Activated T-cell treated with anti-CD3 and anti-CD28 coated beads, Interleukin-2, amount 50 U/mL, for 72 hours (primary cell): ENCODE results near the gene CYTH2. TPM values are rescaled to one million over a fixed set of nuclear protein-coding genes. Genes with fewer than 3 reads are reported as not detected.

Source experiments
- ATAC-seq, 2 donors: fragments of 150-1000 bp; cut with Tn5 transposase; replicated peaks in 1 of 2; 2 replicates each; pipeline ENCODE4 v1.10.0; 2021; ENCODE audit warnings: moderate library complexity in 2 of 2, mild to moderate bottlenecking in 1 of 2
- DNase-seq, 2 donors: peaks; one replicate each; pipeline ENCODE4 v3.0.0; 2021 to 2022; ENCODE audit warnings: mixed read lengths in 1 of 2
- H3K27ac Mint-ChIP-seq: one replicate; pipeline ENCODE4 v1.8.0; 2022; ENCODE audit warnings: mild to moderate bottlenecking, moderate library complexity, mixed read lengths
- H3K27me3 Mint-ChIP-seq: one replicate; pipeline ENCODE4 v1.8.0; 2022; ENCODE audit warnings: low read depth, mixed read lengths
- H3K36me3 Mint-ChIP-seq, 2 donors: one replicate each; pipeline ENCODE4 v1.8.0; 2022; ENCODE audit warnings: mixed read lengths in 2 of 2, mild to moderate bottlenecking in 1 of 2; ENCODE audit not compliant: insufficient read depth in 2 of 2
- H3K4me1 Mint-ChIP-seq: one replicate; pipeline ENCODE4 v1.8.0; 2022; ENCODE audit warnings: low read depth, mixed read lengths
- H3K4me3 Mint-ChIP-seq, 2 donors: one replicate each; pipeline ENCODE4 v1.8.0; 2022; ENCODE audit warnings: mild to moderate bottlenecking in 2 of 2, mixed read lengths in 2 of 2, moderate library complexity in 2 of 2
- H3K9me3 Mint-ChIP-seq, 2 donors: one replicate each; pipeline ENCODE4 v1.8.0; 2022; ENCODE audit warnings: mixed read lengths in 2 of 2
- total RNA-seq, 2 donors: library from RNA; stranded (reverse); gene quantifications; one replicate each; pipeline ENCODE4 v1.2.3, GENCODE V29; 2022

Gene CYTH2
- total RNA-seq, 2 donors from 2014 or later: 59.4 to 68.3 TPM

- peaks cover 11 to 20% of the 10 kb centered on the region in 2 donors for H3K36me3 Mint-ChIP-seq
- peaks cover 10 to 18% of the 10 kb centered on the region in 2 donors for H3K9me3 Mint-ChIP-seq
- H3K4me1 Mint-ChIP-seq: no peaks in the 10 kb centered on the region
- no peak overlapping the region for H3K4me3 Mint-ChIP-seq
- no peak for ATAC-seq
- H3K27me3 Mint-ChIP-seq: no peaks in the 10 kb centered on the region
- H3K27ac Mint-ChIP-seq: no peak overlapping the region
- DNase-seq: no peak
Observed at GRCh38 chr19:48529156-48529555, 60.0 kb downstream of the CYTH2 start.

- ATAC-seq: no peak
- peaks cover 11 to 15% of the 10 kb centered on the region in 2 donors for H3K36me3 Mint-ChIP-seq
- no peaks in the 10 kb centered on the region for H3K27me3 Mint-ChIP-seq
- no peak overlapping the region for H3K4me3 Mint-ChIP-seq
- peaks cover 6 to 18% of the 10 kb centered on the region in 2 donors for H3K9me3 Mint-ChIP-seq
- DNase-seq: no peak
- no peak overlapping the region for H3K27ac Mint-ChIP-seq
- no peaks in the 10 kb centered on the region for H3K4me1 Mint-ChIP-seq
Observed at GRCh38 chr19:48530066-48530720, 61.0 kb downstream of the CYTH2 start.

GRCh38 chr19:48530770-48531169 lies 61.6 kb downstream of the CYTH2 start:
- Mint-ChIP-seq H3K9me3 (peaks cover 6 to 18% of the 10 kb centered on the region in 2 donors), H3K4me1 (no peaks in the 10 kb centered on the region), H3K27me3 (no peaks in the 10 kb centered on the region), H3K4me3 (no peak overlapping the region), H3K36me3 (peaks cover 11 to 15% of the 10 kb centered on the region in 2 donors), H3K27ac (no peak overlapping the region)
- no peak for DNase-seq
- ATAC-seq: no peak

Other genes with a start within 250 kb of the CYTH2 start
- gene CARD8, start 213.5 kb upstream of the CYTH2 start, total RNA-seq: 100 to 1,000 TPM; 166 to 201 TPM
- gene ZNF114, start 199.3 kb upstream of the CYTH2 start, total RNA-seq: under 1 TPM in 1 of 2 donors, not detected in 1; 0.14 TPM
- 100 to 1,000 TPM; 150 to 174 TPM for gene EMP3, start 143.8 kb upstream of the CYTH2 start, total RNA-seq
- 10 to 100 TPM; 20.9 to 26.2 TPM for gene TMEM143, start 105.4 kb upstream of the CYTH2 start, total RNA-seq
- gene SYNGR4, start 105.0 kb upstream of the CYTH2 start, total RNA-seq: under 1 TPM; 0.25 to 0.34 TPM
- 100 to 1,000 TPM; 101 to 103 TPM for gene KDELR1, start 77.8 kb upstream of the CYTH2 start, total RNA-seq
- gene GRIN2D, start 75.7 kb upstream of the CYTH2 start, total RNA-seq: under 1 TPM; 0.39 to 0.46 TPM
- 10 to 100 TPM; 27.0 to 38.2 TPM for gene GRWD1, start 23.4 kb upstream of the CYTH2 start, total RNA-seq
- 1 to 10 TPM; 3.2 to 5.0 TPM for gene KCNJ14, start 13.8 kb upstream of the CYTH2 start, total RNA-seq
- gene LMTK3, start 42.5 kb downstream of the CYTH2 start, total RNA-seq: 1 to 10 TPM; 6.0 to 6.6 TPM
- not detected for gene SULT2B1, start 82.8 kb downstream of the CYTH2 start, total RNA-seq
- not detected for gene SPACA4, start 137.4 kb downstream of the CYTH2 start, total RNA-seq
- gene FAM83E, start 145.7 kb downstream of the CYTH2 start, total RNA-seq: 1 to 10 TPM; 7.5 to 8.5 TPM
- 1,000 to 10,000 TPM; 1,953 to 2,080 TPM for gene RPL18, start 149.8 kb downstream of the CYTH2 start, total RNA-seq
- 10 to 100 TPM; 26.9 to 27.2 TPM for gene SPHK2, start 150.1 kb downstream of the CYTH2 start, total RNA-seq
- gene DBP, start 168.0 kb downstream of the CYTH2 start, total RNA-seq: 10 to 100 TPM in 1 of 2 donors, 1 to 10 TPM in 1; 8.2 to 13.4 TPM
- gene CA11, start 176.8 kb downstream of the CYTH2 start, total RNA-seq: 10 to 100 TPM; 10.5 to 11.9 TPM
- 1 to 10 TPM; 1.9 to 2.1 TPM for gene NTN5, start 203.6 kb downstream of the CYTH2 start, total RNA-seq
- gene FUT2, start 226.6 kb downstream of the CYTH2 start, total RNA-seq: not detected